ENCODE results near the gene TIMM22. TPM values are rescaled to one million over a fixed set of nuclear protein-coding genes. Genes with fewer than 3 reads are reported as not detected.

TIMM22 gene
- total and polyA plus RNA-seq, 2 of the 13 experiments (the other 11 are each of a cell fraction or from before 2014, with no cell fraction given): 6.2 to 15.5 TPM

DNA sequence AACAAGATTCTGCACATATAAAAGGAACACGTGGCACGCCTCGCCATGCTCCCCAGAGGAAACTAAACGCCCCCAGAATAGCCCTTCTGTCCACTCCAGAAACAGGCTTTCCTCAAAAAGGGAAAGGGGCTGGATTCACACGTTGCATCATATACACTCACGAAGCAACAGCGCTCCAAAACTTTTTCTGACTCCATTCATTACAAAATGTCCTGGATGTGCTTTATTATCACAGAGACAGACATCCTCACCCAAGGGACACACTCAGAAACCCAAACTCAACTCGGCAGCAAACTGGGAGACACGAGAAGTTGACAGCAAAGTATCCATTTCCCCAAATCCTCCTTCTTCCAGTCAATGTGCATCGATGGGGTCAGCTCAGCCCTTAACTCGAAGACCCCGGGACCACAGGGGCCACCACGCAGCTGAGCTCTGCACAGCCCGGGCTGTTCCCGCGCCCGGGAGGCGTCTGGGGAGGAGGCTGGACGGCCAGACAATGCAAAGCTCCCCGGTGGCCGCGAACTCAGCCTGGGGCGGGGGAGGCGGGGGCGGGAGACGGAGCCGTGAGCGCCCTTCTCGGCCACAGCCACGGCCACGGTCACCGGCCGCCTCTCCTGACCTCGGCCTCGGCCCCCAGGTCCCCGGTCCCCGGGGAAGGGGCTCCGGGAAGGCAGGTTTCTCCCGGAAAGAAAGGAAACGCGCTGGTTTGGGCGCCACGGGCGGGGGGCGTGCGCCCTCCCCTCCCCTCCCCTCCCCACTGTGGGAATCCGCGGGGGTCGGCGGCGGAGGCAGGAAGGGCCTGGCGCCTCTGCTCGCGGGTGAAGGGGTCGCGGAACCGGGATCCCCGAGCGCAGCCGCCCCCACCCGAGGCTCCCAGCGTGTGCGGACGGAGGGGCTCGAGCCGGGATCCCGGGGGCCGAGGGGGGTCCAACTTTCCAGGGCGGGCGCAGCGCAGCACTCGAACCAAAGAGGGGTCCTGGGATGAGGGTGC is 18.5 kb upstream of the TIMM22 start (continued):
- TF ChIP-seq, protein P1, sequence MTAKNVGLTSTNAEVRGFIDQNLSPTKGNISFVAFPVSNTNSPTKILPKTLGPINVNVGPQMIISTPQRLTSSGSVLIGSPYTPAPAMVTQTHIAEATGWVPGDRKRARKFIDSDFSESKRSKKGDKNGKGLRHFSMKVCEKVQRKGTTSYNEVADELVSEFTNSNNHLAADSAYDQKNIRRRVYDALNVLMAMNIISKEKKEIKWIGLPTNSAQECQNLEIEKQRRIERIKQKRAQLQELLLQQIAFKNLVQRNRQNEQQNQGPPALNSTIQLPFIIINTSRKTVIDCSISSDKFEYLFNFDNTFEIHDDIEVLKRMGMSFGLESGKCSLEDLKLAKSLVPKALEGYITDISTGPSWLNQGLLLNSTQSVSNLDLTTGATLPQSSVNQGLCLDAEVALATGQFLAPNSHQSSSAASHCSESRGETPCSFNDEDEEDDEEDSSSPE (CRISPR knock-in tag; IDR thresholded peaks at IDR 0.05): peak; percentile 40
- TF ChIP-seq AGO1 (IDR thresholded peaks at IDR 0.05; ENCODE audit: low read depth, low read length, poor library complexity, severe bottlenecking) (peak; percentile 87), ZNF136 (CRISPR knock-in tag; IDR thresholded peaks at IDR 0.05; ENCODE audit: low read depth) (no peak), NONO (IDR thresholded peaks at IDR 0.05) (no peak), NONO (CRISPR knock-in tag; conservative IDR thresholded peaks at IDR 0.05) (0 out of 2 replicates have a peak, but pooled peaks have one; percentile 45), GATA4 (IDR thresholded peaks at IDR 0.05; ENCODE audit: borderline replicate concordance, low read depth) (no peak), EED (CRISPR knock-in tag; IDR thresholded peaks at IDR 0.05) (no peak), PCBP2 (optimal IDR thresholded peaks at IDR 0.05; ENCODE audit: low read depth, low read length, poor library complexity, severe bottlenecking) (no peak), RXRA (CRISPR knock-in tag; IDR thresholded peaks at IDR 0.05) (peak; percentile 50; the same call in 1 of the 2 replicates), MED13 (CRISPR knock-in tag; IDR thresholded peaks at IDR 0.05) (no peak), ZNF12 (CRISPR knock-in tag; IDR thresholded peaks at IDR 0.05) (no peak), MXD4 (CRISPR knock-in tag; IDR thresholded peaks at IDR 0.05) (no peak), NFIB (CRISPR knock-in tag; IDR thresholded peaks at IDR 0.05; ENCODE audit: borderline replicate concordance) (no peak), MLLT10 (CRISPR knock-in tag; IDR thresholded peaks at IDR 0.05) (no peak)
- TF ChIP-seq, protein P2, sequence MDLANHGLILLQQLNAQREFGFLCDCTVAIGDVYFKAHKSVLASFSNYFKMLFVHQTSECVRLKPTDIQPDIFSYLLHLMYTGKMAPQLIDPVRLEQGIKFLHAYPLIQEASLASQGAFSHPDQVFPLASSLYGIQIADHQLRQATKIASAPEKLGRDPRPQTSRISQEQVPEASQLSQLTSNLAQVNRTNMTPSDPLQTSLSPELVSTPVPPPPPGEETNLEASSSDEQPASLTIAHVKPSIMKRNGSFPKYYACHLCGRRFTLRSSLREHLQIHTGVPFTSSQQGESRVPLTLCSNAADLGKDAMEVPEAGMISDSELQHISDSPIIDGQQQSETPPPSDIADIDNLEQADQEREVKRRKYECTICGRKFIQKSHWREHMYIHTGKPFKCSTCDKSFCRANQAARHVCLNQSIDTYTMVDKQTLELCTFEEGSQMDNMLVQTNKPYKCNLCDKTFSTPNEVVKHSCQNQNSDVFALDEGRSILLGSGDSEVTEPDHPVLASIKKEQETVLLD (CRISPR knock-in tag; IDR thresholded peaks at IDR 0.05; ENCODE audit: low read depth): no peak
- TF ChIP-seq, protein P3, sequence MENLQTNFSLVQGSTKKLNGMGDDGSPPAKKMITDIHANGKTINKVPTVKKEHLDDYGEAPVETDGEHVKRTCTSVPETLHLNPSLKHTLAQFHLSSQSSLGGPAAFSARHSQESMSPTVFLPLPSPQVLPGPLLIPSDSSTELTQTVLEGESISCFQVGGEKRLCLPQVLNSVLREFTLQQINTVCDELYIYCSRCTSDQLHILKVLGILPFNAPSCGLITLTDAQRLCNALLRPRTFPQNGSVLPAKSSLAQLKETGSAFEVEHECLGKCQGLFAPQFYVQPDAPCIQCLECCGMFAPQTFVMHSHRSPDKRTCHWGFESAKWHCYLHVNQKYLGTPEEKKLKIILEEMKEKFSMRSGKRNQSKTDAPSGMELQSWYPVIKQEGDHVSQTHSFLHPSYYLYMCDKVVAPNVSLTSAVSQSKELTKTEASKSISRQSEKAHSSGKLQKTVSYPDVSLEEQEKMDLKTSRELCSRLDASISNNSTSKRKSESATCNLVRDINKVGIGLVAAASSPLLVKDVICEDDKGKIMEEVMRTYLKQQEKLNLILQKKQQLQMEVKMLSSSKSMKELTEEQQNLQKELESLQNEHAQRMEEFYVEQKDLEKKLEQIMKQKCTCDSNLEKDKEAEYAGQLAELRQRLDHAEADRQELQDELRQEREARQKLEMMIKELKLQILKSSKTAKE (CRISPR knock-in tag; IDR thresholded peaks at IDR 0.05; ENCODE audit: borderline replicate concordance): peak; percentile 51
